HG02798 (cell line): Measurements from ENCODE around the gene MAGEC1.
"Not testable (repeated sequence)": the region's sequence is repeated elsewhere in the genome, so short reads cannot be mapped to it uniquely, and the experiment has no call there.

Experiments
- ATAC-seq: cut with Tn5 transposase; IDR thresholded peaks from one replicate; pipeline ENCODE4 v1.9.1; 2021; ENCODE audit warnings: mild to moderate bottlenecking; ENCODE audit not compliant: unreplicated experiment, poor library complexity

The MAGEC1 gene, protein sequence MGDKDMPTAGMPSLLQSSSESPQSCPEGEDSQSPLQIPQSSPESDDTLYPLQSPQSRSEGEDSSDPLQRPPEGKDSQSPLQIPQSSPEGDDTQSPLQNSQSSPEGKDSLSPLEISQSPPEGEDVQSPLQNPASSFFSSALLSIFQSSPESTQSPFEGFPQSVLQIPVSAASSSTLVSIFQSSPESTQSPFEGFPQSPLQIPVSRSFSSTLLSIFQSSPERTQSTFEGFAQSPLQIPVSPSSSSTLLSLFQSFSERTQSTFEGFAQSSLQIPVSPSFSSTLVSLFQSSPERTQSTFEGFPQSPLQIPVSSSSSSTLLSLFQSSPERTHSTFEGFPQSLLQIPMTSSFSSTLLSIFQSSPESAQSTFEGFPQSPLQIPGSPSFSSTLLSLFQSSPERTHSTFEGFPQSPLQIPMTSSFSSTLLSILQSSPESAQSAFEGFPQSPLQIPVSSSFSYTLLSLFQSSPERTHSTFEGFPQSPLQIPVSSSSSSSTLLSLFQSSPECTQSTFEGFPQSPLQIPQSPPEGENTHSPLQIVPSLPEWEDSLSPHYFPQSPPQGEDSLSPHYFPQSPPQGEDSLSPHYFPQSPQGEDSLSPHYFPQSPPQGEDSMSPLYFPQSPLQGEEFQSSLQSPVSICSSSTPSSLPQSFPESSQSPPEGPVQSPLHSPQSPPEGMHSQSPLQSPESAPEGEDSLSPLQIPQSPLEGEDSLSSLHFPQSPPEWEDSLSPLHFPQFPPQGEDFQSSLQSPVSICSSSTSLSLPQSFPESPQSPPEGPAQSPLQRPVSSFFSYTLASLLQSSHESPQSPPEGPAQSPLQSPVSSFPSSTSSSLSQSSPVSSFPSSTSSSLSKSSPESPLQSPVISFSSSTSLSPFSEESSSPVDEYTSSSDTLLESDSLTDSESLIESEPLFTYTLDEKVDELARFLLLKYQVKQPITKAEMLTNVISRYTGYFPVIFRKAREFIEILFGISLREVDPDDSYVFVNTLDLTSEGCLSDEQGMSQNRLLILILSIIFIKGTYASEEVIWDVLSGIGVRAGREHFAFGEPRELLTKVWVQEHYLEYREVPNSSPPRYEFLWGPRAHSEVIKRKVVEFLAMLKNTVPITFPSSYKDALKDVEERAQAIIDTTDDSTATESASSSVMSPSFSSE

DNA sequence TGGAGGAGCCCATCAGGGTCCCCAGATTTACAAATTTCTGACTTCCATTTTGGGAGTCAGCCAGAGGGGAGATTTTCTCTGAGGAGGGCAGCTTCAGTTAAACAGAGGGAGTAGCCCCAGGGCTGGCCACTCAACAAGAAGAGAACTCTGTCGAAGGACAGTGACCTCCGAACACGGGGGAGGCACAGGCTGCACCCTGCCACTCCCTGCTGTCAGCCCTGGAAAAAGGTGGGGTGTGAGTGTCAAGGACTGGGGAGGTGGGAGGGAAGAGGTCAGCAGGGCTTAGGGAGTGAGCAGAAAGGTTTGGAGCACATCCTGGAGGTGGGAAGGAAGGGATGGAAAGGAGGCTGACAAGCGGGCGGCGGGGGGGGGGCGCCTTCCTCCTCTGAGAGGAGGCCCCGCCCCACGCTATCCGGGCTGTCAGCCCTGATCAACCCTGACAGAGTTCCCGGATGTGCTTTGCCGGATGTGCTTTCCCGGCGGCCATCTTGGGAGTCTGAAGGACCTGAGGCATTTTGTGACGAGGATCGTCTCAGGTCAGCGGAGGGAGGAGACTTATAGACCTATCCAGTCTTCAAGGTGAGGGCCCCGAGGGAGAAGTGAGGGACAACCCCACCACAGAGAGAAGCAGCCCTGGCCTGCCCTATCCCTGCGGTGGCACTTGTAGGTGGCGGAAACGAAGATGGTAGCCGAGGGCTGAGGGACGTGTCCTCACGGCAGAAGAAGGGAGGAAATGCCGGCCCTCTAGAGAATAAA is at the start of gene MAGEC1:
Gene MAGEC1, plus strand, starts transcription at position 495 of the 756 bp plus-strand sequence. CDS start 1,179 bp downstream, outside the sequence.
- no peak for ATAC-seq

DNA sequence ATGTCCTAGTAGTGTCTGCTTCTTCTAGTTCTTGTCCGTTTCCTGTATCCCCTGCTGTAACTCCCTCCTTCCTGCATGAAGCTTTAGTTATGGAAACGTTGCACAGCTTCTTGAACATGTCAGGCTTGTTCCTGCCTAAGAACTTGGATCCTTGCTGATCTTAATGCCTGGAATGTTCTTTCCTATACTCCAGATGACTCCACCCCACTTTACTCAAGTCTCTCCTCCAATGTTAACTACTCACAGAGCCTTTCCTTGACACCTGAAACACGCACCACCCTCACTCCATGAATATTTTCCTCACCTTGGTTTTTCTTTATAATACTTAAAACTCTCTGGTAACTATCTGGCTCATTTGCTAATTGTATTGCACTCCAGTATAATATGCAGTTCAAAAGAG is 46.2 kb upstream of the MAGEC1 start:
- no peak for ATAC-seq

DNA sequence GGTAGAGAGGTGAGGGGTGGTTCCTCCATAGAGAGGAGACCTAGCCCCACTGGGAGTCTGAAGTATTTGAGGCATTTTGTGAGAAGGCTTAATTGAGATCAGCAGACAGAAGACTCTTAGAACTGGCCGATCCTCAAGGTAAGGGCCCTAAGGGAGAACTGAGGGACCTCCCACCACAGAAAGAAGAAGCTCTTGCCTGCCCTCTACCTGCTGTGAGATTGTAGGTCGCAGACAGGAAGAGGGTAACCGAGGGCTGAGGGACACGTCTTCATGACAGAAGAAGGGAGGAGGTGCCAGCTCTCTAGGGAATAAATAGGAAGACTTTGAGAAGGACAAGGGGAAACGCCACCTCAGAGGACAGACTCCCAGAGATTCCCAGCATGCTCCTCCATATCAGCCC is 24.1 kb upstream of the MAGEC1 start:
- ATAC-seq, result no peak

DNA sequence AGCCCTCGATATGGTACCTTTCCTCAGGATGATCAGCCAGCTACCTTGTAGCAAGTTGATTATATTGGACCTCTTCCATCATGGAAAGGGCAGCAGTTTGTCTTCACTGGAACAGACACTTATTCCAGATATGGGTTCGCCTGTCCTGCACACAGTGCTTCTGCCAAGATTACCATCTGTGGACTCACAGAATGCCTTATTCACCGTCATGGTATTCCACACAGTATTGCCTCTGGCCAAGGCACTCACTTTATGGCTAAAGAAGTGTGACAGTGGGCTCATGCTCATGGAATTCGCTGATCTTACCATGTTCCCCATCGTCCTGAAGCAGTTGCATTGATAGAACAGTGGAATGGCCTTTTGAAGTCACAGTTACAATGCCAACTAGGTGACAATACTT is 14.9 kb upstream of the MAGEC1 start:
- not testable (repeated sequence) for ATAC-seq

DNA sequence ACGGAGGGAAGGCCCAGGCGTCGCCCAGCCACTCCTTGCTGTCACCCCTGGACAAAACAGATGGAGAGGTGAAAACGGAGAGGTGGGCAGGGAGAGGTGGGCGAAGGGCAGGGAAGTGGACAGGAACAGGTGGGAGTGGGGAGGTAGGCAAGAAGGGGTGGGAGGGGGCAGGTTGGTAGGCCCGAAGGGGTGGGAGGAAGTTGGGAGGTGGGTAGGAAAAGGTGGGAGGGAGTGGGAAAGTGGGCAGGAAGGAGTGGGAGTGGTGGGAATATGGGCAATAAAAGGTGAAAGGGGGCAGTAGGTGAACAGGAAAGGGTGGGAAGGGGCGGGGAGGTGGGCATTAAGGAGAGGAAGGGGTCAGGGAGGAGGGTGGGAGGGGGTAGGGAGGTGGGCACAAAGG is 9.0 kb upstream of the MAGEC1 start:
- ATAC-seq, result no peak

DNA sequence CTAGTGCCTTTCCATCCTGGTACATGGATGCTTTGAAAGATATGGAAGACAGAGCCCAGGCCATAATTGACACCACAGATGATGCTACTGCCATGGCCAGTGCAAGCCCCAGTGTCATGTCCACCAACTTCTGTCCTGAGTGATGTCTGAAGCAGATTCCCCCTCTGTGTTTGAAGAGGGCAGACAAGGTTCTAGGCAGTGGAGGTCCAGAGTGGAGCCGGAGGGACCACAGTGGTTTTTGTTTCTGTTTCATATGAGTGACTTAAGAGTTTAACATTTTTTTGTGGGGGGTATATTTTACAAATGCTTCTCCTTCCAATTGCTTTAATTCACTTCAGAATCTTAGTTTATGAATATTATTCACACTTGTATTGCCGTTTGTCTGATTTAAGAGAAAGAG is 6.0 kb upstream of the MAGEC1 start:
- ATAC-seq, result no peak

DNA sequence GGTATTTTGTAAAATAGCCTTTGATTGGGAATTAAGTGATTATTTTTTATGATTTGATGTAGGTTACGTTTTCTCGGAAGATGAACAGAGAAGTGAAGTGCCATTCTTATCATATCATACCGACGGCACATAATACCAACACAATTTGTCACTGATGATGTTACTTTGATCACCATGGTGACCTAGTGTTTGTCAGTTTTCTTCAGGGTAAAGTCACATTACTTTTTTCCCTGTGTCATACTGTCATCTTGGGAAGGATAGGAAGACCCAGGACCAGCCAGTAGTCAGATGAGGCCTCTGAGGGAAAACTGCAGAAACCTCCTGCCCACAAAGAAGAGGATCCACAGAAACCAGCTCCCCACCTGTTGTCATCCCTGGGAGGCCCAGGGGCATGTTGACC is 1.3 kb upstream of the MAGEC1 start:
- no peak for ATAC-seq

DNA sequence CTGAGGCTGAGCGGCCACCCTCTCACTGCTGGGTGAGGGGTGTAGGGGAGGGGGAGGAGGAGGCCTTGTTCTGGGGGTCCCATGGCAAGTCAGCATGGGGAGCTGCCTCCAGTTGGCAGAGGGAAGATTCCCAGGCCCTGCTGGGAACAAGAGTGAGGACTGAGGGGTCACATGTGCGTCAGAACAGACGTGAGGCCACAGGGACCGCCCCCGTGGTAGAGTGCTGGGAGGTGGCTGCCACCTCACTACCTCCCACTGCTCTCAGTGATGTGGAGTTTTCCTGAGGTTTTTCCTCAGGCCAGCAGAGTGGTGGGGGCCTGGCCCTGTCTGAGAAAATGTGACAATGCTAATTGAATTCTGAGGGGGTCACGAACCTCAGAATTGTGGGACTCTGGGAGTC is 568 bp downstream of the MAGEC1 start:
- ATAC-seq, result no peak

DNA sequence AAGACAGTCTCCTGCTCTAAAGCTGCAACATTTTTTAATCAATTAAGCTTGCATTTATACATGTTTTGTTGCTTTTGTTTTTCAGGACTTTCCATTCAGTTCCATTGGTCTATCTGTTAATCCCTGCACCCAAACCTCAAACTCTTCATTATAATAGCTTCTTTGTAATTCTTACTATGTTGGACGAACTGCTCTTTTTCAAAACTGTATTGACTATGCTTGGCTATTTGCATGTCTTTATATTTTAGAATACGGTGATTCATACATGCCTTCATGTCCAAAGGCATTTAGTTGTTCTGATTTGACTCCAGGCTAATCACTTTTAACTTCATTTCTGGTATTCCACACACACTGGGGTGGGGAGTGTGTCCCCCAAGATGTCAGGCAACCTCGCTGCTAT is 14.1 kb downstream of the MAGEC1 start:
- no peak for ATAC-seq

DNA sequence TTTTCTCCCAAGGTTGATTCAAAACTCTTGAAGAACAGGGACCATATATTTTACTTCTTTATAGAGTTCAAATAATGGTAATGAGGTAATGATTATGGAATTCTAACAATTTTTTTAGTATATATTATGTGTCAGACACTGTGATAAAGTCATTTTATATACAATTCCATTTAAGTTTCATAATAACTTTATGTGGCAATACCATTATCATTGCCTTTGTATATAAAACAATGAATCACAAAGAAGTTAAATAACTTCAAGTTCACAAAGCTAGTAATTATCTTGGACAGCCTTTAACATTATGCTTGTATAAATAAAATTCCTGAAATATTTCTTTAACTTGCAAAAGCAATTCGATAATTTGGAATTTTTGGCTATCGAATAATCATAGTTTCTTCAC is 20.6 kb downstream of the MAGEC1 start:
- no peak for ATAC-seq

DNA sequence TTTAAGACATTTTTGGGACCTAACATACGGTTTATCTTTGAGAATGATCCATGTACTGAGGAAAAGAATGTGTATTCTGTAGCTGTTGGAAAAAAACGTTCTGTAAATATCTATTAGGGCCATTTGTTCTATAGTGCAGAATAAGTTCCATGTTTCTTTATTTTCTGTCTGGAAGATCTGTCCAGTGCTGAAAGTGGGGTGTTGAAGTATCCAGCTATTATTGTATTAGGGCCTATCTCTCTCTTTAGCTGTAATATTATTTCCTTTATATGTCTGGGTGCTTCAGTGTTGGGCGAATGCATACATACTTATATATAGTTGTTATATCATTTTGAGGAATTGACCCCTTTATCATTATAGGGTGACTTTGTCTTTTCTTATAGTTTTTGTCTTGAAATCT is 24.7 kb downstream of the MAGEC1 start:
- ATAC-seq, result no peak

DNA sequence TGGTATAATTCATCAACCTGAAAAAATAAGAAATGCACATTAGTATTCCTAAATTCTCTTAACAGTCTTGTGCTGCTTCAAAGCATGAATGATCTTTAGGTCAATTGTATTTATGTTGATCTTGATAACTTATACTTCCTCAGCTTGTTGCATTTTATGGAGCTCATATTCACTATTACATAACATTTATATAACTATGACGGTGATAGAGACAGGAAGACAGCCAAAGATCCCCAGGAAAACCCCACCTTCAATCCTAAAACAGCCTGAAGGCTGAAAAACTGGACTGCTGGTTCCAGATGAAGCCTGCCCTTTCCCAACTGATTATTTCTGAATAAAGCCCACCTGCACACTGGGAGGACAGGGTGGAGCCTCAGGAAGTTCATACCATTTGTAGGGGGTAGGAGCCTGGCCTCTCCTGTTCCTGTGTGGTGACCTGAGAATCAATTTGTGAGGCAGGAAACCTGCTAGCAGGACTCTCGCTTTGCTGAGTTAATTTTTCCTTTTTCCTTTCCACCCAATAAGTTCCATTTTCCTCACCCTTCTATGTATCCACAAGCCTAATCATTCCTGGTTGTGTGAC is 30.5 kb downstream of the MAGEC1 start:
- ATAC-seq, result no peak

DNA sequence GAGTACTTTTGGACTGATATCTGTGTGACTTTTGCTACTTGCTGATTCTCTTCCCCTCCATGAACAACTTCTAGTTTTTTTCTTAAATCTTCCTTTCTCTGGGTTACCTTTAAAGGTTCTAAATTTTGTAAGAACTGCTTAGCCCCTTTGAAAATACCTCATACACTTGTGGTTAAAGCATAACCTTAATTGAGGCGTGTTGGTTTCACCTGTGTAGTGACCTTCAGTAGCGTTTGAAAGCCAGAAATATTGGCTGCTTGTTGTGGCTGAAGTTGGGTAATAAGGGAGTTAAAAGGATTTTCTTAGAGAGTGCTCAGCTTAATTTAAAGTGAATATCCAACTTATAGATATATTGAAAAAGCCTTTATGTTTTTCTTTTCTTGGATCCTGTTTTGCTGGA is 32.0 kb downstream of the MAGEC1 start:
- no peak for ATAC-seq

DNA sequence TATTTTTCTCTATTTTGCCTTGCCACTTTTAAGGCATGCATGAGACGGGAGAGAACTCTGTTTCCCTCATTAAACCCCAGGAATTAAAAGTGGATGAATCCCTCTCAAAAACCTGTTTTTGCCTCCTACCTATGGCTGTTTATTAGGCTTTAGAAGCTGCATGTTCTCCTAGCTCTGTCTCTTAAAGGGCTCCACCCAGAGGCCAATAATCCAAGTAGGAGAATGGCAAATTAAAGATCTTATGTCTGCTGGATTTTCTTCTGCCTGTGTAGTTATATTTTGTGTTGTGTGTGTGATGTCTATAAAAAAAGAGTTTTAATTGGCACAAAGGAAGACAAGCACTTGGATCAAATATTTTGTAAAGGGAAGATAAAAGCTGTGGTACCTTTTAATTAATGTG is 32.4 kb downstream of the MAGEC1 start:
- no peak for ATAC-seq

DNA sequence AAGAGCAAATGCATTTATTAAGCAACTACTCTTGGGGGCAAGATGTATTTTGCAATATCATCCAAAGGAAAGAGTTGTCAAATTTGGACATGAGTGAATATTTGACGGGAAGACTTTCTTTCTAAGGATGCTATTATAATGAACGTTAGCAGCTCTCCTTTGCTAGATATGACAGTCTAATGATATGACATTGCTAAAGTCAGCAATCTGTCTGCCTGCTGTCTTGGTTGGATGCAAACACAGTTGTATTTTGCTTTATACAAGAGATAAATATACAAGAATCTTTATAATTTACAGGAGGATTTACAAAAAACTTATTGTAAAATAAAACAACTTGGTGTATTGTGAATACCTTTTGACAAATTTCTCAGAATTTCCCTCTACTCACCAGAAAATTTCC is 37.5 kb downstream of the MAGEC1 start:
- ATAC-seq, result no peak

DNA sequence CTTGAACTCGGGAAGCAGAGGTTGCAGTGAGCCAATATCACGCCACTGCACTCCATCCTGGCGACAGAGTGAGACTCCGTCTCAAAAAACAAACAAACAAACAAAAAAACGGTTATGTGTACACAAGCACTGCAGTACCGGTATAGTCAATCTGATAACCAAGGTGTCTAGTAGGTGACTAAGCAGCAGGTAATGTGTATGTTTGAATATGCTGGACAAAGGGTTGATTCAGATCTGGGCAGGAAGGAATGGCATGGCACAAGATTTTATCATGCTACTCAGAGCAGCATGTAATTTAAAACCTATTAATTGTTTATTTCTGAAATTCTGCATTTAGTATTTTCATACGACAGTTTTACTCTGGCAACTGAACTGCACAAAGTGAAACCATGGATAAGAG is 41.7 kb downstream of the MAGEC1 start:
- no peak for ATAC-seq

DNA sequence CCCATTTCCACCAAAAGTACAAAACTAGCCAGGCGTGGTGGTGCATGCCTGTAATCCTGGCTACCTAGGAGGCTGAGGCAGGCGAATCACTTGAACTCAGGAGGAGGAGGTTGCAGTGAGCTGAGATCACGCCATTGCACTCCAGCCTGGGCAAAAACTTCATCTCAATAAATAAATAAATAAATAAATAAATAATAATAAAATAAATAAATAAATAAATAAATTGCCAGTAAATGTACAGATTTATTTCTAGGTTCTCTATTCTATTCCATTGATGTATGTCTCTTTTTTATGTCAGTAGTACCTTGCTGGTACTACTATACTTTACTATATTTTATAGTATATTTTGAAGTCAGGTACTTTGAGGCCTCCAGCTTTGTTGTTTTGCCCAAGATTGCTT is 43.7 kb downstream of the MAGEC1 start:
- no peak for ATAC-seq

DNA sequence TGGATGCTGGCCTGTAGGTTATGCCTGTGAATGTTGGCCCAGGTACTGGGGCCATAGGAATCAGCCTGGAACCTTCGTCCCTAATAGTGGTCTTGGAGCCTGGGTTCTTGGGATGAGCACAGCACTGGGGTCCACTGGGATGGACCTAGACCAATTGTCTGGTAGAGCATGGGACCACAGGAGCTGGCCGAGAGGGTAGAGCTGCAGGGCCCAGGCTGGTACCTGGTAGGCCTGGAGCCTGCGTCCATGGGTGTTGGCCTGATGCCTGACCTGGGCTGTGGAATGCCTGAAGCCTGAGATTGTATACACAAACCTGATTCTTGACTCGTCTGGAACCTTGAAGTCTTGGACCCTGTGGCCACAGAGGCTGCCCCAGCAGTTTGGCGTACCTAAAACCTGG is 48.9 kb downstream of the MAGEC1 start:
- no peak for ATAC-seq

DNA sequence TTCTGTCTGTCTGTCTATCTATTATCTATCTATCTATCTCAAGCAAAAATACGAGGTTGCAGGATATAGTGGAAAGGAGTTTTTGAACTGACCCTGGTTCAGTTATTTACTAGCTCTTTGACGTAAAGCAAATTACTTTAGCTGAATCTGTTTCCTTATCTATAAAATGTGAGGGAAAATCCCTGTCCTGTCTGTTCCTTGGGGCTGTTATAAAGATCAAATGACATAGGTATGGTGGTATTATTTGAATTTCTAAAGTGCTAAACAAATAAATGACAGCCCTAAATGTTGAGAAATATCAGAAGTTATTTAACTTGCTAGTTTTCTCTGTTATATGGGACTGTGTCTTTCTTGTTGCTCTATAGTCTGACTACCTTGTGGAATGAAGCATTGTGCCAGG is 55.0 kb downstream of the MAGEC1 start:
- ATAC-seq, result no peak
